ENCODE data around the gene IL6. TPM values are rescaled to one million over a fixed set of nuclear protein-coding genes. Genes with fewer than 3 reads are reported as not detected.

Gene IL6
- total RNA-seq, 1 donor from 2014 or later, result not detected

GRCh38 chr7:22733761-22734160, 6.8 kb downstream of the IL6 start:
- H3K27me3 Mint-ChIP-seq, result no peaks in the 10 kb centered on the region
- no peak overlapping the region for H3K4me3 Mint-ChIP-seq
- no peaks in the 10 kb centered on the region for H3K4me1 Mint-ChIP-seq (ENCODE audit: unreplicated experiment)
- peaks cover 6% of the 10 kb centered on the region for H3K9me3 Mint-ChIP-seq
- no peaks in the 10 kb centered on the region for H3K36me3 Mint-ChIP-seq
- H3K27ac Mint-ChIP-seq, result no peak overlapping the region
- TF ChIP-seq CTCF (conservative IDR thresholded peaks at IDR 0.05), result no peak
- DNase-seq (ENCODE audit: extremely low spot score, unreplicated experiment), result no peak

- H3K9me3 Mint-ChIP-seq, result no peaks in the 10 kb centered on the region
- no peak overlapping the region for H3K4me3 Mint-ChIP-seq
- H3K4me1 Mint-ChIP-seq (ENCODE audit: unreplicated experiment), result no peaks in the 10 kb centered on the region
- no peak for TF ChIP-seq CTCF (conservative IDR thresholded peaks at IDR 0.05)
- no peaks in the 10 kb centered on the region for H3K36me3 Mint-ChIP-seq
- no peaks in the 10 kb centered on the region for H3K27me3 Mint-ChIP-seq
- no peak for DNase-seq (ENCODE audit: extremely low spot score, unreplicated experiment)
- H3K27ac Mint-ChIP-seq, result no peak overlapping the region
These were observed 16.0 kb downstream of the IL6 start for GRCh38 chr7:22743014-22743413.

GRCh38 chr7:22751341-22751740, 24.3 kb downstream of the IL6 start:
- no peak for TF ChIP-seq CTCF (conservative IDR thresholded peaks at IDR 0.05)
- no peak overlapping the region for H3K4me3 Mint-ChIP-seq
- H3K27me3 Mint-ChIP-seq, result no peaks in the 10 kb centered on the region
- H3K9me3 Mint-ChIP-seq, result no peaks in the 10 kb centered on the region
- H3K4me1 Mint-ChIP-seq (ENCODE audit: unreplicated experiment), result no peaks in the 10 kb centered on the region
- H3K36me3 Mint-ChIP-seq, result no peaks in the 10 kb centered on the region
- H3K27ac Mint-ChIP-seq, result no peak overlapping the region
- DNase-seq (ENCODE audit: extremely low spot score, unreplicated experiment), result no peak

- H3K4me1 Mint-ChIP-seq (ENCODE audit: unreplicated experiment), result no peaks in the 10 kb centered on the region
- H3K9me3 Mint-ChIP-seq, result no peaks in the 10 kb centered on the region
- DNase-seq (ENCODE audit: extremely low spot score, unreplicated experiment), result no peak
- TF ChIP-seq CTCF (conservative IDR thresholded peaks at IDR 0.05), result no peak
- no peak overlapping the region for H3K4me3 Mint-ChIP-seq
- no peaks in the 10 kb centered on the region for H3K36me3 Mint-ChIP-seq
- H3K27ac Mint-ChIP-seq, result no peak overlapping the region
- H3K27me3 Mint-ChIP-seq, result no peaks in the 10 kb centered on the region
These were observed 30.5 kb downstream of the IL6 start for GRCh38 chr7:22757338-22757994.

GRCh38 chr7:22758576-22758975, 31.6 kb downstream of the IL6 start:
- no peak overlapping the region for H3K4me3 Mint-ChIP-seq
- H3K36me3 Mint-ChIP-seq, result no peaks in the 10 kb centered on the region

More at GRCh38 chr7:22758576-22758975, 31.6 kb downstream of the IL6 start:
- Mint-ChIP-seq H3K9me3 (no peaks in the 10 kb centered on the region), H3K27ac (no peak overlapping the region), H3K27me3 (no peaks in the 10 kb centered on the region), H3K4me1 (ENCODE audit: unreplicated experiment) (no peaks in the 10 kb centered on the region)
- no peak for TF ChIP-seq CTCF (conservative IDR thresholded peaks at IDR 0.05)
- no peak for DNase-seq (ENCODE audit: extremely low spot score, unreplicated experiment)

Data from type B pancreatic cell (in vitro differentiated cells).